ENCODE results near the gene RPL22L1.
"Not testable (repeated sequence)": the region's sequence is repeated elsewhere in the genome, so short reads cannot be mapped to it uniquely, and the experiment has no call there.

RPL22L1 gene

DNA sequence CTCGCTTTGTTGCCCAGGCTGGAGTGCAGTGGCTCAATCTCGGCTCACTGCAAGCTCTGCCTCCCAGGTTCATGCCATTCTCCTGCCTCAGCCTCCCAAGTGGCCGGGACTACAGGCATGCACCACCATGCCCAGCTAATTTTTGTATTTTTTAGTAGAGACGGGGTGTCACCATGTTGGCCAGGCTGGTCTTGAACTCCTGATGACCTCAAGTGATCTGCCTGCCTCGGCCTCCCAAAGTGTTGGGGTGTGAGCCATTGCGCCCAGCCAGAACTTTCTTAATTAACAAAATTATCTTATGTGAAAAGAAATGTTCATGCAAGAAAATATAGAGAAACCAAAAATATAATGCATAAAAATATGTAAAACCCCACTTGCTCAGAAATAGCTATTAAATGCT, 7.3 kb upstream of the RPL22L1 start:
- not testable (repeated sequence) for DNase-seq

- DNase-seq = no peak
Measured at GRCh38 chr3:170876537-170876936, 6.5 kb upstream of the RPL22L1 start.

GRCh38 chr3:170869239-170869590, 780 bp downstream of the RPL22L1 start:
- DNase-seq = no peak

DNA sequence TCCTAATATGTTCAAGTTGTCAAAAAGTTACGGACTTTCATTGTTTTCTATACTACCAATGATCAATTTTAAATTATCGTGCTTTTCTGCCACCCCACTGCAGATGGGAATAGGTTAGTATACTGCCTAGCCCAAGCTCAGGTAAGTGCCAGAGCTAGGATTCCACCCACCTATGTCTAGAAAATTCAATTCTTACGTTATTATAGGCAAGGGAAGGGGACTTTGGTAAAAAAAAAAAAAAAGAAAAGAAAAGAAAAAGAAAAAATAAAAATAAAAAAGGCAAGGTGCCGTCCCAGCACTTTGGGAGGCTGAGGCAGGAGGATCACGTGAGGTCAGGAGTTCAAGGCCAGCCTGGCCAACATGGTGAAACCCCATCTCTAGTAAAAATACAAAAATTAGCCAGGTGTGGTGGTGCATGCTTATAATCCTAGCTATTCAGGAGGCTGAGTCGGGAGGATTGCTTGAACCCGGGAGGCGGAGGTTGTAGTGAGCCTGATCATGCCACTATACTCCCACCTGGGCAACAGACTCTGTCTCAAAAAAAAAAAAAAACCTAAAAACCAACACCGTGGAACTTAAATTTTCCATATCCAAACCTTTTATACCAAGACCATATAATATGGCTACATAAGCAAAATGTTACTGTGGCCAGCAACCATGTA, 1.3 kb downstream of the RPL22L1 start:
- no peak for DNase-seq

- no peak for DNase-seq
Measured at GRCh38 chr3:170867143-170867937, 2.7 kb downstream of the RPL22L1 start.

DNA sequence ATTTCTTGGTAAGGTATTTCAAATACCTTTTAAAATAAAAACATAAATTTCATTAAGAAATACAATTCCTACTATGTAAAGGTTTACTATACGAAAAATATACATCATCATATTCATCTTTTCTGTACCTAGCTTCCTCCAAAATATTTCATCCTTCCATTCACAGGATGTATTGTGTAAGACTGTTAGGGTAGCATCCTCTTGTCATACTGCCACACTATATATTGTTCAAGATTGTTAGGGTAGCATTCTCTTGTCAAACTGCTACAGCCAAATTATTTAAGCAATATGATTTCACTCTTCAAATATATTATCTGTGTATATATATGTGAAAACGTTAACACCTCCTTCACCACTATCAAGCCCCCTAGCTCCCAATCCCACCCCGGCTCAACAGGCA, 3.5 kb downstream of the RPL22L1 start:
- no peak for DNase-seq

DNA sequence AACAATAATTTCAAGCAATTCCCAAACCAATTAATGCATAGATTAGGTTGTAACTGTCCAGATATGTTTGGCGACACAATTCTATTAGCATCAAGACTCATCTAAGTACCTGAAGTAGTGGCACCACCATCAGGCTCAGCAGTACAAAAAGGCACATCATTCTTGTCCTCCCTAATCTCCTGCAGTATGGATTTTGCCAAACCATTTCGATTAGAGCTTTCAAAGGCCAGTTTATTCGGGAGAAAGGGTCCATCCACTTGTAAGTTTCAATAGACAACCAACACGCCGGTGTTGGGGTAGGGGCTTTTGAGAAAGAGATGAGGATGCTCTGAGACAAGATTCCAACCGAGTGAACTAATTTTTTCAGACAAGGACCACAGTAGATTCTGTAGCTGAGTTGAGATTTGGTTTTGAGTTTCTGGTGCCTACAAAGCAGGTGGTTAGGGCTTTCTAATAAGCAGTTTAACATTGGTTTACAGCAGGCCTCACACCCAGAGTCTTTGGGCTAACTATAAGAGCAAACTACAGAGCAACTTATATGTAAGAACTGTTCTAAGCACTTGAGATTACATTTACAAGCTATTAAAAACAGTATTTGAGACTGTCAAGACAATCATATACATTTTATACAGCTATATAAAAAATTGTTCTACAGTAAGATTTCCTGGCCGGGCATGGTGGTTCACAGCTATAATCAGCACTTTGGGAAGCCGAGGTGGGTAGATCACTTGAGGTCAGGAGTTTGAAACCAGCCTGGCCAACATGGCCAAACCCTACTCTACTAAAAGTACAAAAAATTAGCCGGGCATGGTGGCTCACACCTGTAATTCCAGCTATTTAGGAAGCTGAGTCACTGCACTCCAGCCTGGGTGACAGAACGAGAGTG, 4.5 kb downstream of the RPL22L1 start:
- DNase-seq = no peak

- DNase-seq = no peak
Measured at GRCh38 chr3:170864525-170865208, 5.3 kb downstream of the RPL22L1 start.

- no peak for DNase-seq
Measured at GRCh38 chr3:170863816-170864215, 6.2 kb downstream of the RPL22L1 start.

DNA sequence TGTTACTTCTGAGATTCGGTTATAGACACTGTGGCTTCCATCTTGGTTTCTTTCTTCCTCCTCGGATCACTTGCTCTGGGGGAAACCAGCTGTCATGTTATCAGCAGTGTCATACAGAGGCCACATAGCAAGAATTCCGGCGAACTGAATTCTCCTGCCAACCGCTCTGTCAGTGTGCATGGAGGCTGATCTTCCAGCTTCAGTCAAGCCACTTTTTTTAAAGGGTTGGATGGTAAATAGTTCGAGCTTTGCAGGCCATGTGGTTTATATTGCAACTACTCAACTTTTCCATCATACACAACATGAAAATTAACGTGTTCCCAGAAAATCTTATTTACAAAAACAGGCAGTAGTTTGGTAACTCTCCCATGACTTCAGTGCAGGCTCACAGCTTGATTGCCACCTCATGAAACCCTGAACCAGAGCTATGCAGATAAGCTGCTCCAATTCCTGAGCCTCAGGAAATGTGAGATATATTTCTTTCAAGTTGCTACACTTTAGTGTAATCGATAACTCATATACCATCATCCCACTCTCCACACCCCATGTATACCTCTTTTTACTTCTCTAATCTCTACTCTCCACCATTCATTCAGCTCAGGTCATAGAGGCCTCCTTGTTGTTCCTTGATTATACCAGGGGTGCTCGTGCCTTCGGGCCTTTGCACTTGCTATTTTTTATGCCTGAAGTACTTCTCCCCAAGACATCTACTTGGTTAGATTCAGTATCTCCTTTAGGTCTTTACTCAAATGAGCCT, 7.2 kb downstream of the RPL22L1 start:
- no peak for DNase-seq

GRCh38 chr3:170858599-170858998, 11.4 kb downstream of the RPL22L1 start:
- DNase-seq = no peak

- DNase-seq = no peak
Measured at GRCh38 chr3:170852324-170852723, 17.7 kb downstream of the RPL22L1 start.

GRCh38 chr3:170848292-170848917, 21.6 kb downstream of the RPL22L1 start:
- no peak for DNase-seq

GRCh38 chr3:170844377-170844776, 25.6 kb downstream of the RPL22L1 start:
- no peak for DNase-seq

GRCh38 chr3:170840291-170840859, 29.6 kb downstream of the RPL22L1 start:
- DNase-seq = no peak

DNA sequence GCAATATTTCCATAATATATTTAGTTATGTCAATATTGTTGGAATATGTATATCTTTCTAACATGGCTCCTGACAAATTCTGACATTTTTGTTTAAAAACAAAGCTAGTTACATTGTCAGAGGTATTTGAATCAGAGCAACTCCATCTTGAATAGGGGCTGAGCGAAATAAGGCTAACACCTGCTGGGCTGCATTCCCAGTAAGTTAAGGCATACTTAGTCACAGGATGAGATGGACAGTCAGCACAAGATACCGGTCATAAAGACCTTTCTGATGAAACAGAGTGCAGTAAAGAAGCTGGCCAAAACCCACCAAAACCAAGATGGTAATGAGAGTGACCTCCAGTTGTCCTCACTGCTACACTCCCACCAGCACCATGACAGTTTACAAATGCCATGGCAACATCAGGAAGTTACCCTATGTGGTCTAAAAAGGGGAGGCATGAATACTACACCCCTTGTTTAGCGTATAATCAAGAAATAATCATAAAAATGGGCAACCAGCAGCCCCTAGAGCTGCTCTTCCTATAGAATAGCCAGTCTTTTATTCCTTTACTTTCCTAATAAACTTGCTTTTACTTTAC, 30.4 kb downstream of the RPL22L1 start:
- no peak for DNase-seq

- no peak for DNase-seq
Measured at GRCh38 chr3:170836491-170836890, 33.5 kb downstream of the RPL22L1 start.

GRCh38 chr3:170835336-170835735, 34.7 kb downstream of the RPL22L1 start:
- no peak for DNase-seq

GRCh38 chr3:170830580-170830979, 39.4 kb downstream of the RPL22L1 start:
- DNase-seq = no peak

GRCh38 chr3:170829546-170830272, 40.3 kb downstream of the RPL22L1 start:
- no peak for DNase-seq

Measured in stimulated activated CD4-positive, alpha-beta T cell treated with anti-CD3 and anti-CD28 coated beads, Interleukin-2, amount 100 ng/mL, for 48 hours (primary cell).